ENCODE data around the gene KAT2A. TPM values are rescaled to one million over a fixed set of nuclear protein-coding genes. Genes with fewer than 3 reads are reported as not detected.

KAT2A gene
- total RNA-seq, 1 experiment from 2014 or later, result 42.1 TPM

GRCh38 chr17:42106009-42106408 lies 15.2 kb downstream of the KAT2A start:
- BruUV-seq (replicated peaks), result no TSS peak
- DNase-seq, result no peak
- H3K27me3 ChIP-seq (ENCODE audit: insufficient read depth, low read depth), result no peaks in the 10 kb centered on the region
- peaks cover 5% of the 10 kb centered on the region; the same call in 1 of the 2 replicates for H3F3A ChIP-seq (ENCODE audit: insufficient read depth, low read depth)
- ChIA-PET CTCF (no interaction called here), POLR2A (ENCODE audit: unreplicated experiment) (interaction anchor here (0.6 kb wide), 1 partner anchor 217 kb away, joined by 3 read pairs; no protein-coding TSS in a partner anchor)
- H3K4me3 ChIP-seq, result no peak overlapping the region
- H3K79me2 ChIP-seq (ENCODE audit: low read depth), result no peaks in the 10 kb centered on the region
- no peak for TF ChIP-seq CTCF (conservative IDR thresholded peaks at IDR 0.05)
- TF ChIP-seq EZH2 (IDR thresholded peaks at IDR 0.05; ENCODE audit: low read depth), result no peak
- H4K20me1 ChIP-seq (ENCODE audit: insufficient read depth), result no peaks in the 10 kb centered on the region
- no peak overlapping the region for H3K27ac ChIP-seq
- no peak overlapping the region for H3K4me2 ChIP-seq
- no peaks in the 10 kb centered on the region for H3K9me2 ChIP-seq (ENCODE audit: insufficient read depth)
- H2AFZ ChIP-seq, result no peak overlapping the region
- no peaks in the 10 kb centered on the region for H3K9me3 ChIP-seq (ENCODE audit: insufficient read depth, low read depth)
- no peaks in the 10 kb centered on the region for H3K4me1 ChIP-seq (replicated peaks; ENCODE audit: insufficient read depth)
- H3K36me3 ChIP-seq (ENCODE audit: low read depth), result no peaks in the 10 kb centered on the region
- intact Hi-C loops (cut with micrococcal nuclease; ENCODE audit: unreplicated experiment), result no loop called here

- no peaks in the 10 kb centered on the region for H3K4me1 ChIP-seq (replicated peaks; ENCODE audit: insufficient read depth)
- no peaks in the 10 kb centered on the region for H3K79me2 ChIP-seq (ENCODE audit: low read depth)
- H3K27ac ChIP-seq, result no peak overlapping the region
- ChIA-PET POLR2A (ENCODE audit: unreplicated experiment) (no interaction called here), CTCF (interaction anchor here (1.1 kb wide), 1 partner anchor 79 kb away, joined by 3 read pairs; no protein-coding TSS in a partner anchor)
- no peak overlapping the region for H2AFZ ChIP-seq
- no peak overlapping the region for H3K4me2 ChIP-seq
- no peaks in the 10 kb centered on the region for H4K20me1 ChIP-seq (ENCODE audit: insufficient read depth)
- no peak for DNase-seq
- no peaks in the 10 kb centered on the region for H3K36me3 ChIP-seq (ENCODE audit: low read depth)
- TF ChIP-seq EZH2 (IDR thresholded peaks at IDR 0.05; ENCODE audit: low read depth), result no peak
- TF ChIP-seq CTCF (conservative IDR thresholded peaks at IDR 0.05), result no peak
- no peak overlapping the region for H3K4me3 ChIP-seq
- no peaks in the 10 kb centered on the region for H3K27me3 ChIP-seq (ENCODE audit: insufficient read depth, low read depth)
- peaks cover 5% of the 10 kb centered on the region; the same call in 1 of the 2 replicates for H3F3A ChIP-seq (ENCODE audit: insufficient read depth, low read depth)
- no peaks in the 10 kb centered on the region for H3K9me2 ChIP-seq (ENCODE audit: insufficient read depth)
- BruUV-seq (replicated peaks), result no TSS peak
- no peaks in the 10 kb centered on the region for H3K9me3 ChIP-seq (ENCODE audit: insufficient read depth, low read depth)
- intact Hi-C loops (cut with micrococcal nuclease; ENCODE audit: unreplicated experiment), result loop anchor here (5.0 kb wide), 1 partner anchor 52 kb away; the partner anchor contains the start of gene C17orf113
Measured at GRCh38 chr17:42104264-42104663, 16.9 kb downstream of the KAT2A start.

GRCh38 chr17:42103221-42103954 lies 17.8 kb downstream of the KAT2A start:
- TF ChIP-seq CTCF (conservative IDR thresholded peaks at IDR 0.05) (no peak), EZH2 (IDR thresholded peaks at IDR 0.05; ENCODE audit: low read depth) (no peak)
- Histone ChIP-seq H3K9me3 (ENCODE audit: insufficient read depth, low read depth) (no peaks in the 10 kb centered on the region), H3K79me2 (ENCODE audit: low read depth) (no peaks in the 10 kb centered on the region), H3K27me3 (ENCODE audit: insufficient read depth, low read depth) (no peaks in the 10 kb centered on the region), H3K4me2 (no peak overlapping the region), H2AFZ (no peak overlapping the region), H3K4me1 (replicated peaks; ENCODE audit: insufficient read depth) (no peaks in the 10 kb centered on the region), H3K36me3 (ENCODE audit: low read depth) (no peaks in the 10 kb centered on the region), H3K4me3 (no peak overlapping the region), H3K9me2 (ENCODE audit: insufficient read depth) (no peaks in the 10 kb centered on the region), H4K20me1 (ENCODE audit: insufficient read depth) (no peaks in the 10 kb centered on the region), H3F3A (ENCODE audit: insufficient read depth, low read depth) (peaks cover 5% of the 10 kb centered on the region; the same call in 1 of the 2 replicates), H3K27ac (no peak overlapping the region)
- intact Hi-C loops (cut with micrococcal nuclease; ENCODE audit: unreplicated experiment), result loop anchor here (5.0 kb wide), 1 partner anchor 51 kb away; the partner anchor contains the start of gene C17orf113
- no TSS peak for BruUV-seq (replicated peaks)
- ChIA-PET CTCF (interaction anchor here (1.1 kb wide), 1 partner anchor 78 kb away, joined by 3 read pairs; no protein-coding TSS in a partner anchor), POLR2A (ENCODE audit: unreplicated experiment) (interaction anchor here (0.5 kb wide), 1 partner anchor 1213 kb away, joined by 3 read pairs; no protein-coding TSS in a partner anchor)
- DNase-seq, result no peak
